AG09319 (cell line): ENCODE results near the gene RPS27A.
"Not testable (repeated sequence)": the region's sequence is repeated elsewhere in the genome, so short reads cannot be mapped to it uniquely, and the experiment has no call there.

Experiments
- DNase-seq: peaks from one replicate; pipeline ENCODE4 v3.0.0-alpha.2; 2010; ENCODE audit warnings: low read depth; ENCODE audit errors: extremely low read depth
- TF ChIP-seq, protein P1 (sequence below): IDR thresholded peaks from 2 replicates; pipeline ENCODE4 v1.5.1; 2011; ENCODE audit warnings: low read depth, mild to moderate bottlenecking, inconsistent platforms, low read length, moderate library complexity

The RPS27A gene

DNA sequence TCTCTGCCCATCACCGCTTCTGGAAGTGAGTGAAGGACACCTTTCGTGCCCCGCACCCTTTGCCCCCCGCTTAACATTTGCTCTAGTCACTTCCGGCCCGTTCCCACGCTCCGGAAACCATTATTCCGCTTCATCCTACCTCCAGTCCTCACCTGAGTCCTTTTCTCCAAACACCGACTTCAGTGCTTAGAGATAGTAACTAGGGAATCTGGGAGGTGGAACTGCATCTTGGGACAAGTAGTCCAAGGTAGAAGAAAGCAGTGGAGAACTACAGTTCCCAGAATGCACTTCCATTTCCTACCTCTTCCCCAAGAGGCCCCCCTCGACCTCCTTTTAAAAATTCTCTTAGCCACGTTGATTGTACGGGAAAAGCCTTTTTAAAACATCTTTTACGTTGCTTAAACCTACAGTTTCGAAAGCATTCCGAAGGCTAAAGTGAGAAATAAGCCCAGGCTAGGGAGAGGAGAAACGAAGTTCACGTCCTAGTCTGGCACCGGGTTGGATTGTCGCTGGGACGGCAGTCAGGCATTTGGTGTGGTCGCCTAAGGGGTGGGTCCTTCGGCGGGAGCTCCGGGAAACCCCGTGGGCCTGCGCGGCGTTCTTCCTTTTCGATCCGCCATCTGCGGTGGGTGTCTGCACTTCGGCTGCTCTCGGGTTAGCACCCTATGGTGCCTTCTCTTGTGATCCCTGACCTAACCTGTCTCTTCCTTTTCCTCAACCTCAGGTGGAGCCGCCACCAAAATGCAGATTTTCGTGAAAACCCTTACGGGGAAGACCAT lies at the start of gene RPS27A, which contains the start of gene CLHC1:
RPS27A (plus strand) TSS at position 605 of the 779 bp plus-strand sequence; CDS start at position 742, 137 bp downstream.
CLHC1 (minus strand) TSS at position 210 of the 779 bp plus-strand sequence. CDS start 9,882 bp downstream, outside the sequence.
- TF ChIP-seq, protein P1, sequence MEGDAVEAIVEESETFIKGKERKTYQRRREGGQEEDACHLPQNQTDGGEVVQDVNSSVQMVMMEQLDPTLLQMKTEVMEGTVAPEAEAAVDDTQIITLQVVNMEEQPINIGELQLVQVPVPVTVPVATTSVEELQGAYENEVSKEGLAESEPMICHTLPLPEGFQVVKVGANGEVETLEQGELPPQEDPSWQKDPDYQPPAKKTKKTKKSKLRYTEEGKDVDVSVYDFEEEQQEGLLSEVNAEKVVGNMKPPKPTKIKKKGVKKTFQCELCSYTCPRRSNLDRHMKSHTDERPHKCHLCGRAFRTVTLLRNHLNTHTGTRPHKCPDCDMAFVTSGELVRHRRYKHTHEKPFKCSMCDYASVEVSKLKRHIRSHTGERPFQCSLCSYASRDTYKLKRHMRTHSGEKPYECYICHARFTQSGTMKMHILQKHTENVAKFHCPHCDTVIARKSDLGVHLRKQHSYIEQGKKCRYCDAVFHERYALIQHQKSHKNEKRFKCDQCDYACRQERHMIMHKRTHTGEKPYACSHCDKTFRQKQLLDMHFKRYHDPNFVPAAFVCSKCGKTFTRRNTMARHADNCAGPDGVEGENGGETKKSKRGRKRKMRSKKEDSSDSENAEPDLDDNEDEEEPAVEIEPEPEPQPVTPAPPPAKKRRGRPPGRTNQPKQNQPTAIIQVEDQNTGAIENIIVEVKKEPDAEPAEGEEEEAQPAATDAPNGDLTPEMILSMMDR = no peak
- DNase-seq = peak; percentile 85

DNA sequence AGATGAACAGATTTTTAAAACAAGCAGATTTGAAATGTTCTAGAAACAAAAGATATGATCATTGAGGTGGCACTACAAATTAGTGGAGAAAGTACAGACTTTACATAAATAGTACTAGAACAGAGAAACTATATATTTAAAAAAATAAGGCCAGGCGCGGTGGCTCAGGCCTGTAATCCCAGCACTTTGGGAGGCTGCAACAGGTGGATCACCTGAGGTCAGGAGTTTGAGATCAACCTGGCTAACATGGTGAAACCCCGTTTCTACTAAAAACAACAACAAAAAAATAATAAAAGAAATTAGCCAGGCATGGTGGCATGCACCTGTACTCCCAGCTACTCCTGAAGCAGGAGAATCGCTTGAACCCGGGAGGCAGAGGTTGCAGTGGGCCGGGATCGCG lies 45.7 kb upstream of the RPS27A start:
- DNase-seq = not testable (repeated sequence)

DNA sequence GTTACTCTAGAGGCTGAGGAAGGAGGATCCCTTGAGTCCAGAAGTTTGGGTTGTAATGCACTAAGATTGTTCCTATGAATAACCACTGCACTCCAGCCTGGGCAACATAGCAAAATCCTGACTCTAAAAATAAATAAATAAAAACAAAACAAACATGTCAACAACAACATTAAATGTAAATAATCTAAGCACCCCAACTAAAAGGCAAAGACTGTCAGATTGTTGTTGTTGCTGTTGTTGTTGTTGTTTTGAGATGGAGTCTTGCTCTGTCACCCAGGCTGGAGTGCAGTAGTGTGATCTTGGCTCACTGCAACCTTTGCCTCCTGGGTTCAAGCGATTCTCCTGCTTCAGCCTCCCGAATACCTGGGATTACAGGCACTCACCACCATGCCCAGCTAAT lies 40.6 kb upstream of the RPS27A start:
- DNase-seq = not testable (repeated sequence)

DNA sequence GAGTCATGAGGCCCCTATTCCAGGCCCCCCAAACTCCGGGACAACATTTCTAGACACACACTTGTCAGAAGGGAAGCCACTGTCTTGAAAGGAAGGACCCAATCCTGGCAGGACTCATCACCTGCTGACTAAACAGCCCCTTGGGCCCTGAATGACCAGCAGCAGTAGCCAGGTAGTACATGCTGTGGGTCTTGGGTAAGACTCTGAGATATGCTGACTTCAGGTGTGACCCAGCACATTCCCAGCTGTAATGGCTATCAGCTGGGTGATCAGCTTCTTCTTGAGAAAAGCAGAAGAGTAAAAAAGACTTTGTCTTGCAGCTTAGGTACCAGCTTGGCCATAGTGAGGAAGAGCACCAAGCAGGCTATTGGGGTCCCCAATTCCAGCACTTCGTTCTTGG lies 36.0 kb upstream of the RPS27A start:
- no peak for DNase-seq
- TF ChIP-seq, protein P1 = no peak

DNA sequence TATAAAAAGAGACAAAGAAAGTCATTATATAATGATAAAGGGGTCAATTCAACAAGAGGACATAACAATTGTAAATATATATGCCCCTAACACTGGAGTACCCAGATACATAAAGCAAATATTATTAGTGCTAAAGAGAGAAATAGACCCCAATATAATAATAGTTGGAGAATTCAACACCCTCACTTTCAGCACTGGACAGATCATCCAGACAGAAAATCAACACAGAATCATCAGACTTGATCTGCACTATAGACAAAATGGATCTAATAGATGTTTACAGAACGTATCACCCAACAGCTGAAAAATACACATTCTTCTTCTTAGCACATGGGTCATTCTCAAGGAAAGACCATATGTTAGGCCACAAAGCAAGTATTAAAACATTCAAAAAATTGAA lies 32.1 kb upstream of the RPS27A start:
- TF ChIP-seq, protein P1 = no peak
- DNase-seq = no peak

DNA sequence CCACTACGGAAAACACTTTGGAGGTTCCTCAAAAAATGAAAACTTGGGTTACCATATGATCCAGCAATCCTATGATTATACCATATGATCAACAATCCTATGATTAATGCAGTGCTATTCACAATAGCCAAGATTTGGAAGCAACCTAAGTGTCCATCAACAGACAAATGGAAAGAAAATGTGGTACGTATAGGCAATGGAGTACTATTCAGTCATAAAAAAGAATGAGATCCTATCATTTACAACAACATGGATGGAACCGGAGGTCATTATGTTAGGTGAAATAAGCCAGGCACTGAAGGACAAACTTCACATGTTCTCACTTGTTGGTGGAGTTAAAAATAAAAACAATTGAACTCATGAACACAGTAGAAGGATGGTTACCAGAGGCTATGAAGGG lies 28.0 kb upstream of the RPS27A start:
- DNase-seq = no peak
- TF ChIP-seq, protein P1 = no peak

DNA sequence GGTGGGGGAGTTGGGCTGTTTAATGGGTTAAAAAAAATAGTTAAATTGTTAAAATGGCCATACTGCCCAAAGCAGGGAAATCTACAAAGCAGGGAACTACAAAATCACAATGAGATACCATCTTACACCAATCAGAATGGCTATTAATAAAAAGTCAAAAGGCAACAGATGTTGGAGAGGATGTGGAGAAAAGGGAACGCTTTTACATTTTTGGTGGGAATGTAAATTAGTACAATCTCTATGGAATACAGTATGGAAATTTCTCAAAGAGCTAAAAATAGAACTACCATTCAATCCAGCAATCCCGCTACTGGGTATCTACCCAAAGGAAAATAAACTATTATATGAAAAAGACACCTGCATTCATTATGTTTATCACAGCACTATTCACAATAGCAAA lies 27.5 kb upstream of the RPS27A start:
- TF ChIP-seq, protein P1 = no peak
- no peak for DNase-seq

DNA sequence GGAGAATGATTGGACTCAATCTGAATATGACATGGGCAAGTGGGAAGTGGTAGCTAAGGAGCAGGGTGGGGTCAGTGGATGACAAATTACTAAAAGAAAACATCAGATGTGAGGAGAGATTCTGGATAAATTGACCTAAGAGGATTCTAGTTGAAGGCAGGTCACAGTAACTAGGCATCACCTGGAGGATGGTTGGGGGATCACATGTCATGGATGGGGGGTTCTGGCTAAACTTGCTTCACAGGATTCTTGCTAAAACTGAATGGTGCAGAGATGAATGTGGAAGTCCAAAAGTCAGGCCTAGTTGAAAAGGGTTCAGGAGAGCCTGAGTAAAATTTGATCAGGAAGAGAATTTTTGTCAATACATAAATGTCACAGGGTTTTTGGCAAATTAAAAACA lies 18.7 kb upstream of the RPS27A start:
- TF ChIP-seq, protein P1 = no peak
- DNase-seq = no peak
